H9 (cell line): Measurements from ENCODE around the gene MRPL41. TPM values are rescaled to one million over a fixed set of nuclear protein-coding genes. Genes with fewer than 3 reads are reported as not detected.

Source experiments
- DNase-seq: peaks from one replicate; pipeline ENCODE4 v3.0.0-alpha.2; 2017
- H2AFZ ChIP-seq: one replicate; pipeline ENCODE4 v1.6.1; 2013; ENCODE audit warnings: mild to moderate bottlenecking, low read length, control low read depth, moderate library complexity
- H2AK5ac ChIP-seq: 2 replicates; pipeline ENCODE4 v1.6.1; 2013; ENCODE audit warnings: low read length, control low read depth, mixed read lengths; ENCODE audit not compliant: insufficient read length
- H2BK120ac ChIP-seq: one replicate; pipeline ENCODE4 v1.6.1; 2013; ENCODE audit warnings: low read depth, mild to moderate bottlenecking, low read length, control low read depth, inconsistent platforms; ENCODE audit not compliant: poor library complexity, severe bottlenecking
- H2BK12ac ChIP-seq: 2 replicates; pipeline ENCODE4 v1.6.1; 2013; ENCODE audit warnings: low read length, control low read depth, mixed read lengths, low read depth; ENCODE audit not compliant: insufficient read length
- H2BK15ac ChIP-seq: 2 replicates; pipeline ENCODE4 v1.6.1; 2013; ENCODE audit warnings: low read depth, low read length, control low read depth
- H2BK20ac ChIP-seq: one replicate; pipeline ENCODE4 v1.6.1; 2013; ENCODE audit warnings: low read depth, mild to moderate bottlenecking, low read length, control low read depth, inconsistent platforms; ENCODE audit not compliant: poor library complexity, severe bottlenecking
- H2BK5ac ChIP-seq: 2 replicates; pipeline ENCODE4 v1.6.1; 2013; ENCODE audit warnings: low read length, control low read depth, mixed read lengths; ENCODE audit not compliant: insufficient read length
- H3K14ac ChIP-seq: 2 replicates; pipeline ENCODE4 v1.6.1; 2013; ENCODE audit warnings: low read length, control low read depth; ENCODE audit not compliant: insufficient read depth
- H3K18ac ChIP-seq: 2 replicates; pipeline ENCODE4 v1.6.1; 2013; ENCODE audit warnings: low read depth, mild to moderate bottlenecking, mixed read lengths, low read length, control low read depth; ENCODE audit not compliant: insufficient read length
- H3K23ac ChIP-seq: 2 replicates; pipeline ENCODE4 v1.6.1; 2013; ENCODE audit warnings: low read length, control low read depth, mixed read lengths, low read depth; ENCODE audit not compliant: insufficient read length
- H3K23me2 ChIP-seq: 2 replicates; pipeline ENCODE4 v1.6.1; 2013; ENCODE audit warnings: low read depth, mild to moderate bottlenecking, mixed read lengths, low read length, control low read depth; ENCODE audit not compliant: insufficient read length, poor library complexity, severe bottlenecking
- H3K27ac ChIP-seq: 2 replicates; pipeline ENCODE4 v1.5.1; 2013; ENCODE audit warnings: low read length, control low read depth, mixed read lengths, low read depth; ENCODE audit not compliant: insufficient read length
- H3K27me3 ChIP-seq: 2 replicates; pipeline ENCODE4 v1.6.1; 2013; ENCODE audit warnings: low read length, control low read depth, inconsistent platforms; ENCODE audit not compliant: insufficient read depth
- H3K4ac ChIP-seq: 2 replicates; pipeline ENCODE4 v1.6.1; 2013; ENCODE audit warnings: low read depth, mild to moderate bottlenecking, control low read depth, inconsistent platforms, low read length, moderate library complexity
- H3K4me1 ChIP-seq: 2 replicates; pipeline ENCODE4 v1.6.1; 2013; ENCODE audit warnings: low read length, control low read depth, inconsistent platforms; ENCODE audit not compliant: insufficient read depth
- H3K4me2 ChIP-seq: 2 replicates; pipeline ENCODE4 v1.6.1; 2013; ENCODE audit warnings: low read length, control low read depth, mixed read lengths; ENCODE audit not compliant: insufficient read length, insufficient read depth
- H3K56ac ChIP-seq: 2 replicates; pipeline ENCODE4 v1.6.1; 2013; ENCODE audit warnings: low read depth, mild to moderate bottlenecking, mixed read lengths, low read length, control low read depth; ENCODE audit not compliant: insufficient read length
- H3K79me1 ChIP-seq: 2 replicates; pipeline ENCODE4 v1.6.1; 2013; ENCODE audit warnings: low read depth, mild to moderate bottlenecking, moderate library complexity, low read length, control low read depth, inconsistent platforms; ENCODE audit not compliant: insufficient read depth, poor library complexity, severe bottlenecking
- H3K79me2 ChIP-seq: 2 replicates; pipeline ENCODE4 v1.6.1; 2013; ENCODE audit warnings: low read length, control low read depth, inconsistent platforms; ENCODE audit not compliant: insufficient read depth
- H3K9ac ChIP-seq: 2 replicates; pipeline ENCODE4 v1.6.1; 2013; ENCODE audit warnings: low read length, control low read depth, mixed read lengths; ENCODE audit not compliant: insufficient read length; ENCODE audit errors: extremely low read depth
- H3K9me3 ChIP-seq: one replicate; pipeline ENCODE4 v1.6.1; 2013; ENCODE audit warnings: low read depth, low read length, inconsistent platforms; ENCODE audit not compliant: control insufficient read depth
- H3T11ph ChIP-seq: one replicate; pipeline ENCODE4 v1.6.1; 2013; ENCODE audit warnings: mild to moderate bottlenecking, low read length, control low read depth, inconsistent platforms
- H4K20me1 ChIP-seq: one replicate; pipeline ENCODE4 v1.6.1; 2013; ENCODE audit not compliant: control insufficient read depth, insufficient read length, insufficient read depth
- H4K5ac ChIP-seq: 2 replicates; pipeline ENCODE4 v1.6.1; 2013; ENCODE audit warnings: low read depth, mild to moderate bottlenecking, mixed read lengths, low read length, control low read depth; ENCODE audit not compliant: insufficient read length
- H4K8ac ChIP-seq: replicated peaks from 2 replicates; pipeline ENCODE4 v1.6.1; 2013; ENCODE audit warnings: low read length, control low read depth, mixed read lengths, low read depth; ENCODE audit not compliant: insufficient read length
- H4K91ac ChIP-seq: 2 replicates; pipeline ENCODE4 v1.6.1; 2013; ENCODE audit warnings: low read depth, mild to moderate bottlenecking, moderate library complexity, mixed read lengths, low read length, control low read depth; ENCODE audit not compliant: insufficient read length
- H3K27ac Mint-ChIP-seq, 3 experiments: 2 replicates in 2 of 3; 3 replicates in 1 of 3; pipeline ENCODE4 v1.8.0; 2020 to 2021; ENCODE audit warnings: mixed read lengths in 3 of 3, mild to moderate bottlenecking in 1 of 3, moderate library complexity in 1 of 3
- H3K27me3 Mint-ChIP-seq: 2 replicates; pipeline ENCODE4 v1.8.0; 2021; ENCODE audit warnings: low read depth, mild to moderate bottlenecking, moderate library complexity, mixed read lengths
- H3K36me3 Mint-ChIP-seq, 3 experiments: 2 replicates in 2 of 3; 3 replicates in 1 of 3; pipeline ENCODE4 v1.8.0; 2020 to 2021; ENCODE audit warnings: low read depth in 3 of 3, mixed read lengths in 3 of 3; ENCODE audit not compliant: insufficient read depth in 1 of 3
- H3K4me1 Mint-ChIP-seq, 2 experiments: 2 replicates each; pipeline ENCODE4 v1.8.0; 2020; ENCODE audit warnings: mixed read lengths in 2 of 2
- H3K4me3 Mint-ChIP-seq, 2 experiments: 2 replicates in 1 of 2; 3 replicates in 1 of 2; pipeline ENCODE4 v1.8.0; 2020 to 2021; ENCODE audit warnings: mild to moderate bottlenecking in 2 of 2, mixed read lengths in 2 of 2, moderate library complexity in 1 of 2
- H3K9me3 Mint-ChIP-seq, 2 experiments: 2 replicates in 1 of 2; 3 replicates in 1 of 2; pipeline ENCODE4 v1.8.0; 2020; ENCODE audit warnings: mild to moderate bottlenecking in 2 of 2, mixed read lengths in 2 of 2, moderate library complexity in 1 of 2
- CTCF ChIP-seq: fragments of 200-600 bp; sonication (generic); conservative IDR thresholded peaks from 3 replicates; pipeline ENCODE4 v1.8.0; 2021; ENCODE audit warnings: antibody characterized with exemption, mild to moderate bottlenecking
- WGBS: extraction: QIAGEN DNeasy Blood & Tissue Kit; methylation state at CpG from one replicate; pipeline ENCODE4 v1.1.7; 2013; ENCODE audit warnings: missing lambda C conversion rate, low lambda C conversion rate, mixed read lengths; ENCODE audit not compliant: insufficient read length; ENCODE audit errors: extremely low coverage; 5-methylcytosine and 5-hydroxymethylcytosine counted together
- total RNA-seq: library from RNA; stranded (reverse); gene quantifications from 2 replicates; pipeline ENCODE4 v1.2.1, GENCODE V29; 2021

MRPL41 gene
- total RNA-seq, 1 experiment from 2014 or later: 52.2 TPM

GRCh38 chr9:137542486-137542885 is 9.2 kb upstream of the MRPL41 start:
- no peak overlapping the region for H3K18ac ChIP-seq
- H3K4me1 ChIP-seq: no peaks in the 10 kb centered on the region
- no peak overlapping the region for H2AFZ ChIP-seq
- no peaks in the 10 kb centered on the region for H3K79me2 ChIP-seq
- no peak overlapping the region for H3K9ac ChIP-seq
- no peak overlapping the region for H2AK5ac ChIP-seq
- no peak overlapping the region for H3K23ac ChIP-seq
- Mint-ChIP-seq H3K27ac (no peak overlapping the region), H3K9me3 (peaks cover 18 to 20% of the 10 kb centered on the region in 2 experiments), H3K4me3 (no peak overlapping the region), H3K4me1 (peaks cover 0 to 4% of the 10 kb centered on the region in 2 experiments; a peak in 1 of 4 replicates), H3K36me3 (peaks cover 10 to 17% (median 16%) of the 10 kb centered on the region in 3 experiments), H3K27me3 (no peaks in the 10 kb centered on the region; the same call in 1 of the 2 replicates)
- no peaks in the 10 kb centered on the region for H3K9me3 ChIP-seq
- H3K27me3 ChIP-seq: no peaks in the 10 kb centered on the region
- no peak overlapping the region for H3K4ac ChIP-seq
- H2BK120ac ChIP-seq: no peak overlapping the region
- no peak overlapping the region for H4K91ac ChIP-seq
- no peak for DNase-seq
- no peaks in the 10 kb centered on the region for H4K20me1 ChIP-seq
- peaks cover 2% of the 10 kb centered on the region for H3K23me2 ChIP-seq
- no peak overlapping the region for H3K14ac ChIP-seq
- no peak overlapping the region for H3T11ph ChIP-seq
- H4K8ac ChIP-seq: no peak overlapping the region
- no peak overlapping the region for H3K4me2 ChIP-seq
- H2BK15ac ChIP-seq: no peak overlapping the region
- H3K56ac ChIP-seq: no peak overlapping the region
- H3K27ac ChIP-seq: no peak overlapping the region
- H2BK12ac ChIP-seq: no peak overlapping the region
- H4K5ac ChIP-seq: no peak overlapping the region
- no CpG with 5 or more reads among the region's 20 CpGs for WGBS
- H3K79me1 ChIP-seq: no peaks in the 10 kb centered on the region
- TF ChIP-seq CTCF: no peak
- H2BK5ac ChIP-seq: no peak overlapping the region
- no peak overlapping the region for H2BK20ac ChIP-seq
